HG02623 (cell line): ENCODE data around the gene TIGD2.
A peak's percentile ranks its signal among the peaks of the same experiment; 100 is the strongest.

Experiments used
- ATAC-seq: cut with Tn5 transposase; IDR thresholded peaks from one replicate; pipeline ENCODE4 v1.9.1; 2021; ENCODE audit warnings: moderate library complexity; ENCODE audit not compliant: unreplicated experiment

The TIGD2 gene

DNA sequence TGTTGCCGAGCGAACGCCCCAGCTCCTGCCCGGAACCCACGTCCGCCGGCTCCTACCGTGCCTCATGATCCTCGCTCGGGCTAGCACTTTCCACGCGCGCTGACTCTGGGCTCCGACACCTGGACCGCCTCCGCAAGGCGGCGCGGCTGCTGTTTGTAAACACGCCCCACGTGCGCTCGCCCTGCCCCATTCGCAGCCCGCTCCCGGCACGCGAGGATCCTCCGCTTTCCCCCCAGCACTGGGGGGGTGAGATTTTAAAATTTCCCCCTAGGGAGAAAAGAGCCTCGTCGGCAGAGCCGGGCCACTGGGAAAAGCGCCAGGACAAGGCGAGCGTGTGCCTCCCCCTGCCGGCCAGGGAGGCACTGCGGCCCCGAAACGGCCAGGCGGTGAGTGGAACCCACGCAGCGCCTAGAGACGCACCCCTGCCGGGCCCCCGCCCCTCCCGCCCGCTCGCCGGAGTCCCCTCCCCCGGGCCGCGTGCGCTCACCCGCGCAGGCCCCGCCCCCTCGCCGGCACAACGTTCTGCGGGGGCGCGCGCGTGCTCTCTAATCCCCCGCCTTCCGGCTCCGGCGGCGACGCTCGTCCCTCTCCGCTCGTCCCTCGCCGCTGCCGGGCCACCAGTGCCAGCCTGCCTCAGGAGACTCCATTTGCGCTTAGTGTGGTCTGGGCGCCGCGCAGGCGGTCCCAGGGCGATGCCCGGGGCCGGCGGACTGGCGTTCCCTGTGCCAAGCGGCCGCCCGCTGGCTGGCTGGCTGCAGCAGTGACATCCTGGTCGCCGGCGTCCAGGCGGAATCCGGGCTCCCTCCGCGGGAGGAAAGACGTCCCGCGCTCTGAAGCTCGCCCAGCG, at the start of gene TIGD2:
TIGD2 (plus strand) TSS at position 548 of the 847 bp plus-strand sequence. CDS start 1,442 bp downstream, outside the sequence.
- peak; percentile 88 for ATAC-seq

GRCh38 chr4:89064848-89065247, 46.5 kb upstream of the TIGD2 start:
- no peak for ATAC-seq

- no peak for ATAC-seq
Measured at GRCh38 chr4:89067417-89067816, 43.9 kb upstream of the TIGD2 start.

DNA sequence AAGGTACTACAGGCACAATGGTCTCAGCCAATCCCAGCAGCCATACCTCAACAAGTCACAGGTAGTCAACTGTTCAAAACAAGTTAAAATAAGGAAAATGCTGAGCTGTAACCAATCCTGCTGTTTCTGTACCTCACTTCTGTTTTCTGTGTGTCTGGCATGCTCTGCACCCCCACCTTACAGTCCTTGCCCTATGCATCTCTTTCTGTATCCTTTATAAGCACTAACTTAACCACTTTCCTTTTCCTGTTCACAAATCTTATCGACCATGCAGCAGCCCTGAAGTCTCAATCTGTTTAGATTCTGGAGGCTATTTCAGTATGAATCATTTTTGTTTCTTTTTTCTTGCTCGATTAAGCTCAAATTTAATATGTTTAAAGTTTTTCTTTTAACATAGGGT, 41.9 kb upstream of the TIGD2 start:
- ATAC-seq = peak; percentile 85

GRCh38 chr4:89070041-89070440, 41.3 kb upstream of the TIGD2 start:
- ATAC-seq = no peak

- no peak for ATAC-seq
Measured at GRCh38 chr4:89071311-89071710, 40.0 kb upstream of the TIGD2 start.

GRCh38 chr4:89072921-89073320, 38.4 kb upstream of the TIGD2 start:
- ATAC-seq = no peak

GRCh38 chr4:89077761-89078160, 33.6 kb upstream of the TIGD2 start:
- ATAC-seq = no peak

DNA sequence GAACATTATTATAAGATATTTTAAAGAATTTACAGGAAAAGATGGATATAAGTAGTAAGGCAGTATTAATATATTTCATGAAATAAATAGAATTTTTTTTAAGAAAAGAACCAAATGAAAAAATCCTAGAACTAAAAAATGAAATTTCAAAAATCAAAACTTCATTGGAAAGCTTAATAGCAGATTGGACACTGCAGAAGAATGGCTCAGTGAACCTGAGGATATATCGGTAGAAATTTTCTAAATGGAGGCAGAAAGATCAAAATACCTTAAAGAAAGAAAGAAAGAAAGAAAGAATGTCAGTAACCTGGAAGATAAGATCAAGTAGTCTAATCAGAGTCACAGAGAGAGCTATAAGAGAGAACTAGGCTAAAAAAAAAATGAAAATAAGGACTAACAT, 33.0 kb upstream of the TIGD2 start:
- no peak for ATAC-seq

- no peak for ATAC-seq
Measured at GRCh38 chr4:89099034-89099433, 12.3 kb upstream of the TIGD2 start.

GRCh38 chr4:89099471-89099870, 11.9 kb upstream of the TIGD2 start:
- ATAC-seq = no peak

DNA sequence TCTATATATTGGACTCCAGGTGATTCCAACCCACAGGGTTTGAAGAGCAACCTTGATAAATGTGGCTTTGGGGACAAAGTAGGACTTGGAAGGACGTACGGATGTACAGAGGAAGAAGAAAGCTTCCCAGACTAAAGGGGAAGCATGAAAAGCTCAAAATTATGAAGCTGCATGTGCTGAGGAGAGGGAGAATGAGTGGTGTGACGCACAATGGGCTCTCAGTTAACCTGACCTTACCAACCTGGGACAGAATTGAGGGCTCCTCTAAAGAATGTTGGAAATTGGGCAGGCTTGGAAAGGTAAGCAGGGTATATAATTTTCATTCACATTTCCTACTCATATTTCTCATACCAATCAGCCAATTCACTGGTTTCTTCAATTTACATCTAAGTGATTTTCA, 10.5 kb upstream of the TIGD2 start:
- ATAC-seq = peak; percentile 8

- ATAC-seq = peak; percentile 92
Measured at GRCh38 chr4:89101256-89102161, 9.8 kb upstream of the TIGD2 start.

GRCh38 chr4:89105726-89106125, 5.6 kb upstream of the TIGD2 start:
- ATAC-seq = no peak

GRCh38 chr4:89108091-89108490, 3.2 kb upstream of the TIGD2 start:
- ATAC-seq = no peak

DNA sequence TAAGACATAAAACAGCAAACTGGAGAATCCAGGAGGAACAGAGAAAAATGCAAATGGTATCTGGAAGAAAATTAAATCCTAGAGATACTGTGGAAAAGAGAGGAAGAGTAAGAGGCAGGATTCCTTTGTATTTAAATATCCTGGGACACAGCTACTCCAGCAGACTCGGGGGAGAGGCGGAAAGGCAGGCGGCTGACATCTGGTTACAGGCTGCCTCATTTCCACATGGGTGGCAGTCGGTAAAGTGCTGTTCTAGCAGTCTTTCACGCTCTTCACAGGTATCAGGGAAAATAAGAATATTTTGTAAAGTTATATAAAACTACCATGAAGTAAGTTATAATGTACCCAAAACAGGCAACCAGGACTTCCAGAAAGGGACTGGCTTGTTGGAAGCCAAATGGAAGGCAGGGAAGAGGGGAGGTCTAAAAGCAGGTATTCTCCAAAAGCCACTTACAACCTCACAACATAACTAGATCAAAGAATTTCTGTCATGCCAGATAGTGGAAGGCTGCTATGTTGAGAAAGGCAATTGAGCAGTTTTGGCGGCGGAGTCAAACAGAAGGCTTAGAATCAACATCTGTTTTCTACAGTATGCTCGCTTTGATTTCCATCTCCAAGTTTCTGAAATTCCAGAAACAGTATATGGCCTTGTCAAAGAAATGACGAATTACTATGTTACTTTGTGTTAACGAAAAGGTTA, 1.3 kb upstream of the TIGD2 start:
- no peak for ATAC-seq

DNA sequence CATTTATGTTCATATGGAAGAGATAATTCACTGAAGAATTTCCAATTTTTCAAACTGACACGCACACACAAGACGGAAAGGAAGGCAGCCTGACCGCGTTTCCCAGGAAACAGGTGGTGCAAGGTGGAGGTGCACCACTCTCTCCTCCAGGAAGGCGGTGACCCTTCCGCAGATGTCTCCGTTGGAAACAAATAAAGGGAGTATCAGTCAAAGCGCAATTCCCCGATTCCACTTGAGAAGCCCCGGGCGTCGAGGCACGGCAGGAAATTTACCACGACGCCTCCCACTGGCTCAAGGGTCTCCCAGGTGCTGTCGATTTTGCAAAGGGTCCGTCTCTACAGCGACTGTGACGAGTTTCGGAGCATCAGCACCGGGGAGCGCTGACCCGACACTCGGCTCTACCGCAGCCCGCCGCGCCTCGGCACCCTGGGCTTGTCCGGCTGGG, 770 bp upstream of the TIGD2 start:
- ATAC-seq = no peak

DNA sequence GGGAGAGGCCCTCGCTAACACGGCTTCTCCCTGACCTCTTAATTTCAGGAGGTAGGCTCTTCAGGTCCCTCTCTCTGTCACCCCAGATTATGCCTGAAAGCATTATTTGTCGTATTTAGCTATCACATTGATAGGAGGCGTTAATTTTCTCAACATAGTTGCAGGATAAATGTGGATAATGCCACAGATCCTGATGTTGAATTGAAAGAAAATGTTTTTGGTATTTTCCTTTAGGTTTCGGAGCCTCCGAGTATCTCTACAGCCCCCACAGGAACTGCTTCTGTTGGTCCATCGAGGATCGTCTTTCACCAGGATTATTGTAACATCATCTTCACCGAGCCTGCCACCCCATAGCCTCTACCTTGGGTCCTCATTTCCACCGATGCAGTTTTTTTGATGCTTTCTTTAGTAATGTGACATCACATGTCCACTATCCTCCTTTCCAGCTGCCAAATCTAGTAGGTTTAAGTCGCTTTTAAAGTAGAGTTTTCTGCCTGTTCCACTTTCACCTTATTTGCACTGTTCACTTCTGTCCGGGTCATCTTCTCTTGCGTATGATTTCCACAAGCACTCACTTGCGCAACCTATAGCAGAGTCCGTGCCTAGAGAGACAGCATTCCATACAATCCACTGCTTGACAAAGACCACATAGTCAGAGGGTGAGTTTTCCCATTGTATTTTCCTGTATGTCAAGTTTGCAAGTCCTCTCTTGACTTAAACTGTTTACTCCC, 665 bp downstream of the TIGD2 start:
- no peak for ATAC-seq

GRCh38 chr4:89113415-89113814, 2.1 kb downstream of the TIGD2 start:
- no peak for ATAC-seq

DNA sequence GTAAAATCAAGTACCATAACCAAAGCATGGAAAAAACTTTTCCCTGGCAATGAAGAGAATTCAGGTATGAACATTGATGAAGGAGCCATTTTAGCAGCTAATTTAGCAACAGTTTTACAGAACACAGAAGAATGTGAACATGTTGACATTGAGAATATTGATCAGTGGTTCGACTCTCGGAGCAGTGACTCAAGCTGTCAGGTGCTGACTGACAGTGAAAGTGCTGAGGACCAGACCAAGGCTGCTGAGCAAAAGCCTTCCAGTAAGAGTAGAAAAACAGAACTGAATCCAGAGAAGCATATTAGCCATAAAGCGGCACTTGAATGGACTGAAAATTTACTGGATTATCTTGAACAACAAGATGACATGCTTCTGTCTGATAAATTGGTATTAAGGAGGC, 2.8 kb downstream of the TIGD2 start:
- peak; percentile 22 for ATAC-seq

DNA sequence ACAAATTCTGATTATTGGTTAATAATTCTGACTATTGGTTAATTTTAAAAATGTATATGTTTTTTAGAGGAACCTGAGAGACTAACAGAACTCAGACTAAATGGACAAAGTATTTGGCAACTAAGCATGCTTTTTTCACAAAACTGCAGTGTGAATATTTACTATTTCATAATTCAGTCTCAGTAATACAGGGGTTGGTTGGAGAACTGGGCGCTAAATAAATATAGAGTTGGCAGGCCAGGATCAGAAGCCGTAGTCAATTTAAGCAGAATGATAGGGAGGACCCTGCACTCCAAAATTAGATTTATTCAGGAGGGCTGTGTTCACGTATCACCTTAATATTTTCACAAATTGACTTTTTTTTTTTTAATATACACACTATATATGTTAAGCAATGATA, 5.8 kb downstream of the TIGD2 start:
- no peak for ATAC-seq
